NCI-H1092 treated with DMSO at 0.1 percent for 48 hours (cell line): Measurements from ENCODE around the gene SYNM.
"Not testable (repeated sequence)": the region's sequence is repeated elsewhere in the genome, so short reads cannot be mapped to it uniquely, and the experiment has no call there.

Source experiments
- DNase-seq: peaks from one replicate; lab custom pipeline; 2025; lab: John Stamatoyannopoulos, UW

The SYNM gene, protein sequence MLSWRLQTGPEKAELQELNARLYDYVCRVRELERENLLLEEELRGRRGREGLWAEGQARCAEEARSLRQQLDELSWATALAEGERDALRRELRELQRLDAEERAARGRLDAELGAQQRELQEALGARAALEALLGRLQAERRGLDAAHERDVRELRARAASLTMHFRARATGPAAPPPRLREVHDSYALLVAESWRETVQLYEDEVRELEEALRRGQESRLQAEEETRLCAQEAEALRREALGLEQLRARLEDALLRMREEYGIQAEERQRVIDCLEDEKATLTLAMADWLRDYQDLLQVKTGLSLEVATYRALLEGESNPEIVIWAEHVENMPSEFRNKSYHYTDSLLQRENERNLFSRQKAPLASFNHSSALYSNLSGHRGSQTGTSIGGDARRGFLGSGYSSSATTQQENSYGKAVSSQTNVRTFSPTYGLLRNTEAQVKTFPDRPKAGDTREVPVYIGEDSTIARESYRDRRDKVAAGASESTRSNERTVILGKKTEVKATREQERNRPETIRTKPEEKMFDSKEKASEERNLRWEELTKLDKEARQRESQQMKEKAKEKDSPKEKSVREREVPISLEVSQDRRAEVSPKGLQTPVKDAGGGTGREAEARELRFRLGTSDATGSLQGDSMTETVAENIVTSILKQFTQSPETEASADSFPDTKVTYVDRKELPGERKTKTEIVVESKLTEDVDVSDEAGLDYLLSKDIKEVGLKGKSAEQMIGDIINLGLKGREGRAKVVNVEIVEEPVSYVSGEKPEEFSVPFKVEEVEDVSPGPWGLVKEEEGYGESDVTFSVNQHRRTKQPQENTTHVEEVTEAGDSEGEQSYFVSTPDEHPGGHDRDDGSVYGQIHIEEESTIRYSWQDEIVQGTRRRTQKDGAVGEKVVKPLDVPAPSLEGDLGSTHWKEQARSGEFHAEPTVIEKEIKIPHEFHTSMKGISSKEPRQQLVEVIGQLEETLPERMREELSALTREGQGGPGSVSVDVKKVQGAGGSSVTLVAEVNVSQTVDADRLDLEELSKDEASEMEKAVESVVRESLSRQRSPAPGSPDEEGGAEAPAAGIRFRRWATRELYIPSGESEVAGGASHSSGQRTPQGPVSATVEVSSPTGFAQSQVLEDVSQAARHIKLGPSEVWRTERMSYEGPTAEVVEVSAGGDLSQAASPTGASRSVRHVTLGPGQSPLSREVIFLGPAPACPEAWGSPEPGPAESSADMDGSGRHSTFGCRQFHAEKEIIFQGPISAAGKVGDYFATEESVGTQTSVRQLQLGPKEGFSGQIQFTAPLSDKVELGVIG (N-terminal part only)

DNA sequence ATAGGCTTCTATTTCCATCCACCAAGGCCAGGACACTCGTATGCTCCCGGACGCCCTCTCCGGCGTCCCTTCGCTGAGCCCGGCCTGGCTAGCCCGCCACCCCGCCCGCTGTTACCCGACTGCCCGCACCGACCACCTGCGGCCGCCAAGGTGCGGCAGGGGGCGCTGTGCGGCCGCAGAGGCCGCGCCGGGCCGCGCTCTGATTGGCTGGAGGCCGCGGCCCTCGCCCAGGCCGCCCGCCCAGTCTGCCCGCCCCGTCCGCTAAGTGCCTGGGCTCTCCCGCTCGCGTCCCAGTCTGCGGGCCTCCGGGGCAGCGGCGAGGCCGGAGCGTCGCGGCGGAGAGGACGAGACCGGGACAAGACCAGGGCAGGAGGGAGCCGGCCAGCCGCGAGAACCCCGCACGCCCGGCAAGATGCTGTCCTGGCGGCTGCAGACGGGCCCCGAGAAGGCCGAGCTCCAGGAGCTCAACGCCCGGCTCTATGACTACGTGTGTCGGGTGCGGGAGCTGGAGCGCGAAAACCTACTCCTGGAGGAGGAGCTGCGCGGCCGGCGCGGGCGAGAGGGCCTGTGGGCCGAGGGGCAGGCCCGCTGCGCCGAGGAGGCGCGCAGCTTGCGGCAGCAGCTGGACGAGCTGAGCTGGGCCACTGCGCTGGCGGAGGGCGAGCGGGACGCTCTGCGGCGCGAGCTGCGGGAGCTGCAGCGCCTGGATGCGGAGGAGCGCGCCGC is at the start of gene SYNM:
Gene SYNM, plus strand, starts transcription at position 293 of the 726 bp plus-strand sequence. Its CDS starts 120 bp downstream, at position 413.
- DNase-seq, result peak; percentile 67

DNA sequence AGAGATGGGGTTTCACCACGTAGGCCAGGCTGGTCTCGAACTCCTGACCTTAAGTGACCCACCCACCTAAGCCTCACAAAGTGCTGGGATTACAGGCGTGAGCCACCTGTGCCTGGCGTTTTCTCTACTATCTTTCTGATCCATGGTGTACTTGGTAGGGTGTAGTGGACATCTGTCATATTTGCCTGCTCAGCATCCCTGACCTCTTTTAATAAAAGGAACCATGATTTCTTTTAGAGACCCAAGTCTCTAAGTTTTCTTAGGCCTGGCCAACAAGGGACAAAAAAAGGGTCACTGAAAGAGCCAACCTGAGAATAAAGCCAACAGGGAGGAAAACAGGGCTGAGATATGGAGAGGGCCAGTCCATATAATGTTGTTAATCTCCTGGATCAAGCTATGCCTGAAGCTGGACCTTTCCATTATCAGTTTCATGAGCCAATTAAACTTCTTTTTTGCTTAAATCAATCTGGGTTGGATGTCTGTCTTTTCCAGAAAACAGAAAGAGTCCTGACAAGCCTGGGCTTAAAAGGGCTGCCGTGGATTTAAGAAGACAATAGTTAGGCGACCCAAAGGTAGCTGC is 49.2 kb upstream of the SYNM start:
- DNase-seq, result no peak

DNA sequence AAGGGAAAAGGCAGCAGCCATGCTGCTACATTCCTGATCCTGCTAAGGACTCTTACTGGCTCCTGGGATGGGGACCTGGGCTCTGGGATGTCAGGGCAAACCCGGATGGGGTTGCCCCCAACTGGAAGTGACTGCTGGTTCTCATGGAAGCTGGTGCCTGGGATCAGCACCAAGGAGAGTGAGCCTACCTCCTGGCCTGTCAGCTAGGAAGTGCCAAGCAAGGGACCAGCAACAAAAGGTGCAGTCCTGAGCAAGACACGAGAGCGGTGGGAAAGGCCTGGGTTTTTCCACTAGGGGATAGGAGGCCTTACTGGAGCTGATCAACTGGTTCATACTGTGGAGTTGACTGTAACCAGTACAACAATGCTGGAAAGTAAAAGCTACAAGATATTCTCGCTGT is 47.9 kb upstream of the SYNM start:
- DNase-seq, result no peak

DNA sequence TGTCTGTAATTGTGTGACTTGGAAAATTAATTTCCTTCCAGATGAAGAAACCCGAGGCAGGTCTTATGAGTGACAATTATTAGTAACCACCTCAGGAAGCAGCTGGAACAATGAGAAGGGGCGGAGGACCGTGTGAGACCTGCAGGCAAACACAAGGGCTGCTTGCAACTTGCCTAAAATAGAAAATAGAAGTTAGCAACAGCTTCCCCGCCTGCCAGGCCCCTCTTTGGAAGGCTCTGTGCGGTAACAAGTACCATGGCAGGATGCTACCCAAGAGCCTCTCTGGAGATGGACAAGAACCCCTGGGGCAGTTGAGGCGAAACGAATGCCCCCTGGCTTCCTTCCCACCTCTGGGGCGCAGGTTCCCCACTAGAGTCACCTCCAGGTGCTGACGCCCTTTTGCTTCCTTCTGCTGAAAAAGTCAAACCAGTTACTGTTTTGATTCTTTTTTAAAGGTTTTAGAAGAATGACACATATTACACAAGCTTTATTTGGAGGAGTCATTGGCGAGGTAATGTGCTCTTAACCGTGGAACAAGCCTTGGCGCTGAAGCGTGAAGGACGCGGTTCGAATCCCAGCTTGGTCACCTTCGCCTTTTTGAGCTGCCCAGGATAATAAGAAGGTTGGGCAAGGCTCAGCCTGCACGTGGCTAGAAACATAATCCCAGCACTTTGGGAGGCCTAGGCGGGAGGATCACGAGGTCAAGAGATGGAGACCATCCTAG is 47.0 kb upstream of the SYNM start:
- no peak for DNase-seq

DNA sequence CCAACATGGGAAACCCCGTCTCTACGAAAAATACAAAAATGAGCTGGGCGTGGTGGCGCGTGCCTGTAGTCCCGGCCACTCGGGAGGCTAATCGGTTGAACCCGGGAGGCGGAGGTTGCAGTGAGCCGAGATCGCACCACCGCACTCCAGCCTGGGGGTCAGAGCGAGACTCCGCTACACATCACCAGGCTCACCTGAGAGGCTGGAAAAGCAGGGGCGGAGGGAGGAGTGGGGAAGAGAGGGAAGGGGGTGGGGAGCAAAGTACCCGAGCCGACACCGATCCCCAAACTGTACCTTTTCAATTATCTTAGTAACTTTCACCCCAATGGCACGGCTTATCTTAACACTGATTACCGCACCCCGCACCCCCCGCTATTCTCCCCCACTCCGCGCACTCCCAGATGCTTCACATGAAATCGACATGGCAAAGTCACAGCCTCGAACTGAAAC is 46.4 kb upstream of the SYNM start:
- DNase-seq, result no peak

DNA sequence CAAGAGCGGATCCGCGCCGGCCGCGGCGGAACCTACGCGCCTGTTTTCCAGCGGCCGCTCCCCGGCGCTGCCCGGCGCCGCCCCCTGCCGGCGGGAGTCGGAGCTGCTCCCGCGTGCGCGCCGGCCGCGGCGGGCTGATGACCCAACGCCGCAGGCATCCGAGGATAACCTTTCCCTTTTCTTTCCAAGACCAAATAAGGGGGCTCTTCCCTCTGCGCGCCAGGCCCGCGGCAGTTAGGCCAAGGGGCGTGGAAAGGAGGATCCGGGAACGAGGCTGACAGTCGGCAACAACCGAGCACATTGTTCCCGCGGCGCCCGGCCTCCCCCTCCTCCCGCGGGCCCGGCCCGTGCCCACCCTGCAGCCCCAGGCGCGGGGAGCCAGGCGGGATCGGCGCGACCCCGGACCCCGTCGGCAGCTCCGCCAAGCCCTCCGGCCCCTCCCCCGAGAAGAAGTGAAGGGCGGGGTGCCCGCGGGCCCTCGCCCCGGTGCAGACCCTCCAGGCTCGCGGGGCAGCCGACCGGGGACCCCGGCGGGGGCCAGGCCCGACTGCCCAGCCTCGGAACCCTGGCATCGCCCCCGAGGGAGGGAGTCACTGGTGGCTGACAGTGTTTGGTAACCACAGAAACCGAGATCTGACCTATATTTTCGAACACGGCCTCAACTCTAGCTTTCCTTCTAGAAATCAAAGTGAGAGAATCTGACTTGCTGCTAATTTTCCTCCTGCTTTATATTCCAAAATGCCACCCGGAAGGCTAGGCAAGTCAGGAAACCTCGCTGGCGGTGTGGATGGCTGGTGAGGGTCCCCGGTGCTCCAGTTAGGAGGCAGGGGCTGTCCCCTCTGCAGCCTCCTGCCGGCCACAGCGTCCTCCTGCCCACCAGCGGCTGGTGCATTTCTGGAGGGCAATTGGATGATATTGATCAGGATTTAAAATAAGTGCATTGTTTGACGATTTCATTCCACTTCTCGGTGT is 45.6 kb upstream of the SYNM start:
- peak; percentile 25 for DNase-seq

DNA sequence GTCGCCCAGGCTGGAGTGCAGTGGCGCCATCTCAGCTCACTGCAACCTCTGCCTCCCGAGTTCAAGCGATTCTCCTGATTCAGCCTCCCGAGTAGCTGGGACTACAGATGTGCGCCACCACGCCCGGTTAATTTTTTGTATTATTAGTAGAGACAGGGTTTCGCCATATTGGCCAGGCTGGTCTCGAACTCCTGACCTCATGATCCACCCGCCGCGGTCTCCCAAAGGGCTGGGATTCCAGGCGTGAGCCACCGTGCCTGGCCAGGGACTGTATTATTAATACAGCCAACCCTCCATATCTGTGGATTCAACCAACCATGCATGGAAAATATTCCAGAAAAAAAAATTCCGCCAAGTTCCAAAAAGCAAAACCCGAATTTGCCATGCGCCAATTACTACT is 44.7 kb upstream of the SYNM start:
- DNase-seq, result not testable (repeated sequence)

DNA sequence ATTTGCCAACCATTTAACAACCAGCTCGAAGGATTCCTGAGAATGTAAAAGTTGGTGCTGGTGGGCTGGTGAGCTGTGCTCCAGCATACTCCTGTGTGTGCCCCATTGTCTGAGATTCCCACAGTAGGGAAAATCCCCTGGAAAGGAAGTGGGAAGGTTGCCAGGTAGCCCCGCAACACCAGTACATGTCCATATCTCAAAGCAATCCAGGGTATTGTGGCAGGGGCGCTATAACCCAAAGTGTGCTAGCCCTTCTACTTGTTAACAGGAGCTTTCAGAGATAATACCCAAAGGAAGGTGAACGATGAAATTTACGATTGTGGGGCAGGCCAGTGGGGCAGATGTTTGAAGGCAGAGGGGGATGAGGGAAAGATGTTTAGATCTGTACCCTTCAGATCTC is 42.7 kb upstream of the SYNM start:
- no peak for DNase-seq

DNA sequence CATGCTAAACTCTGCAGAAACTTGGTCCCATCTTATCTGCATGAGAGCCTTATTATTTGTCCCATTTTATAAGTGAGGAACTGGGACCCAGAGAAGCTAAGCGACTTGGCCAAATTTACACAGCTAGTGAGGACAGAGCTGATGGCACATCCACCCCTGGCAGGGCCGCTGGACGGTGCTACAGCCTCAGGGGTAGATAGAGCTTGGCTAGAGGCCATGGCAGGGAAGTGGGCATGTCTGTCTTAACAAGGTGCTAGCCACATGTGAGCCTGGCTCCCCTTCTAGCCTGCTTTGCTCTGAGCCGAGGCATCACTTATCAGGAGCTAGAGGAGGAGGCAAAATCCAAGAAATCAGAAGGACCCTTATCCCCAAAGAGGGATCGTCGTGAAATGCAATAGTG is 36.7 kb upstream of the SYNM start:
- DNase-seq, result no peak

DNA sequence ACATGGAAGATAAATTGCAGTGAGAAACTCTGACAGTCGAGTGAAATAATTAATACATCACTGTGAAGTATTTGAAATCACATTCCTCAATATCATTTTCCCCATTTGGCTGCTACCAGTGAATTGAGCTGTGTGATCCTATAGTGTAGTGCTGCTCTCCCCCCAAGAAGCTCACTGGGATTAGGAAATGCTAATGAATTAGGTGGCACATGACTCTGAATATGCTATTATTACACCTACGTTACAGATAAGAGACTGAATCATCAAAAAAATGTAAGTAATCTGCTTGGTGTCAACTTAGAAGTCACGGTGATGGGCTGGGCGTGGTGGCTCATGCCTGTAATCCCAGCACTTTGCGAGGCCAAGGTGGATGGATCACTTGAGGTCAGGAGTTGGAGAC is 34.7 kb upstream of the SYNM start:
- no peak for DNase-seq

DNA sequence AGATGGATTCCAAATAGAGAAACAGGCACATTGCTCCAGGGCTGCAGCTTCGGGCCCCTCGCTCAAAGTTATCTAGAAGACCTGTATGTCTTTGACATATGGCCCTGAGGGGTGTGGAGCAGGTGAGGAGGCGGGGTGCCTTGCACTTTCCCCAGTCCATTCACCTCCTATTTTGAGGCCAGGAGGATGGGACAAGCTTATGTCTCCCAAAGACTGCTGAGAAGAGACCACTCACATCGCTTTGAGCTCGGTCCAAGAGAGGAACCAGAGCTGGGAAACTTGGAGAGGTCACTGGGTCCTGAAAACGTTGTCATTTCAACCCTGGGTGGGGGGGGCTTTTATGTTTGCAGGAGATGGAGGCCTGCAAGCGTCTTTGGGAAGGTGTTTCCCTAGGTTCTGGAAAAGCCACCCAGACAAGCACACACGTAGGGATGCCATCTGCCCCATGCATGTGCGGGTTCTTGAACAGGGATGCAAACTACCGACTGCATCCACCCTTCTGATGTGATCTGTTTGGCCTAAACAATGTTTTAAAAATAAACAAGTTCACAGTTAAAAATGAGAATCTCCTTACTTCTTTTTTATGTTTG is 33.7 kb upstream of the SYNM start:
- no peak for DNase-seq

DNA sequence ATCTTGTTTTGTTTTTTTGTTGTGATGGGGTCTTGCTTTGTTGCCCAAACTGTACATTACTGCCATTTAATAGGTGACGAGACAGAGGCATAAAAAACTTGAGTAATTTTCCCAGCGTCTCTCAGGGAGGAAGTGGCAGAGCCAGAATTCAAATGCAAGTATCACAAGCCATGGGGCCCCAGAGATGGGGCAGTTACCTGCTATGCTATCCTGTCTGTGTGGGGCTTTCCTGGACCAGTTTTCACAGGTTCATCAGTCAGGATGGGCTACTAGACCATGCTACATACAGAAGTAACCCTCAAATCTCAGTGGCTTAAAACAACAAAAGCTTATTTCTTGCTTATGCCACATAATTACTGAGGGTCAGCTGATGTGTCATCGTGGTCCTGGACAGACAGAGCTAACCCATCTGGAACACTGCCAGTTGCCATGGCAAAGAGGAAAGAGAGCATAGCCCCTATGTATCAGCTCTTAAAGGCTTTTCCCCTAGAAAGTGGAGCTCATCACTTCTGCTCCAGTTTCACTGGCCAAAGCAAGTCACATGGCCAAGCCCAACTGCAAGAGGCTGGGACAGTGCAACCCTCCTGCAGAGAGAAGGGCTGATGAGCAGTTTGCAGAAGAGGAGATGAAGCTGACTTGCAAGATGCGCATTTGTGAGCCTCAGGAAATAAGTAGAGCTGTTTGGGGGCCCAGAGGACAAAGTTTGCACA is 31.7 kb upstream of the SYNM start:
- DNase-seq, result no peak

DNA sequence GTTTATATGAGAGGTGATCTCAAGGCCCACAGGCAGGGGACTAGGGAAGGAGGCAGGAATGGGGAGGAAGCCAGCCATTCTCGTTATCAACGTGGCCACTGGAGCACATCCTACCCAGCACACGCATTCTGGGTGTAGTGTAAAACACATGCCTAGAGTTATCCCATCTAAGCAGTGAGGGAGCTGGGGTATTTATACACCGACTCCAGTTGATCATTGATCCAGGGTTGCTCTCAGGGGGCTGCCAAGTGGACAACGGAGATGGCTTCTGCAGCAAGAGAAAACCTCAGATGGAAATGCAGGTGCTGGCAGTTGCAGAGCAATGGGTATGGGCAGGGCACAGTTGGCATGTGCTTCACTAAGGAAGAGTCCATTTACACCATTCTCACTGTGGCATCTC is 30.4 kb upstream of the SYNM start:
- DNase-seq, result no peak

DNA sequence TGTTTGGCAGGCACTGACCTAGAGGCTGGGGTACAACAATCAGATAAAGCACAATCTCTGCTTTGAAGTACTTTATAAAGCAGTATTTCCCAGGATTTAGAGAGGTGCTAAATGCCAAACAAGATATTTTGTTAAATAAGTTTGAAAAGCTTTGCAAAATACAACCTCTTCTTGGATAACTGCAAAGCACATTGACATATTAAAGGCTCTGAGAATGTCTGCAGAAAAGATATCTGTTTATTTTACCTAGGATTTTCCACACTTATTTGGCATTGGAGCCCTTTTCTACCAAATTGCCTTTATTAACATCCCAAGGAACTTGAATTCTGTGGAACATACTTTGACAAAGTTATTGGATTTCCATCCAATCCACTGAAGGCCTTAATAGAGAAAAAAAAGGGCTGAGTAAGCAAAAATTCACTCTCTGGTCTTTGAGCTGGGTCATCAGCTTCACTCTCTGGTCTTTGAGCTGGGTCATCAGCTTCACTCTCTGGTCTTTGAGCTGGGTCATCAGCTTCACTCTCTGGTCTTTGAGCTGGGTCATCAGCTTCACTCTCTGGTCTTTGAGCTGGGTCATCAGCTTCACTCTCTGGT is 29.7 kb upstream of the SYNM start:
- DNase-seq, result not testable (repeated sequence)

DNA sequence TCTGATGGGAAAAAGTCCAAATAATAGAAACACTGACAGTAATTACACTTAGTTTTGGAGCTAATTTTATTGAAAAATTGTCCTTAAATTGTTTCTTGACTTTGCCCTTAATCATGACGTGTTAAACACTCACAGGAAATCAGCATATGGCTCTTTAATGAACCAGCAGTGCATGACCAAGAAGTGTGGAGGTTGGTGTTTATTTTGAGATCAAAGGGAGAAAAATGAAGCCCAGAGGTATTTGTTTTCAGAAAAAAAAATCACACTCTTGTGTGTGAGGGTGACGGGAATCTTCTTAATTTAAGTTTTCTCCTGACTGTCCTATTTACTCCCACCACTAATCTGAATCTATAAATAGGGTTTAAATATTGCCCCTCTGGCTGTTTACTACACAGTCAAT is 28.8 kb upstream of the SYNM start:
- DNase-seq, result no peak

DNA sequence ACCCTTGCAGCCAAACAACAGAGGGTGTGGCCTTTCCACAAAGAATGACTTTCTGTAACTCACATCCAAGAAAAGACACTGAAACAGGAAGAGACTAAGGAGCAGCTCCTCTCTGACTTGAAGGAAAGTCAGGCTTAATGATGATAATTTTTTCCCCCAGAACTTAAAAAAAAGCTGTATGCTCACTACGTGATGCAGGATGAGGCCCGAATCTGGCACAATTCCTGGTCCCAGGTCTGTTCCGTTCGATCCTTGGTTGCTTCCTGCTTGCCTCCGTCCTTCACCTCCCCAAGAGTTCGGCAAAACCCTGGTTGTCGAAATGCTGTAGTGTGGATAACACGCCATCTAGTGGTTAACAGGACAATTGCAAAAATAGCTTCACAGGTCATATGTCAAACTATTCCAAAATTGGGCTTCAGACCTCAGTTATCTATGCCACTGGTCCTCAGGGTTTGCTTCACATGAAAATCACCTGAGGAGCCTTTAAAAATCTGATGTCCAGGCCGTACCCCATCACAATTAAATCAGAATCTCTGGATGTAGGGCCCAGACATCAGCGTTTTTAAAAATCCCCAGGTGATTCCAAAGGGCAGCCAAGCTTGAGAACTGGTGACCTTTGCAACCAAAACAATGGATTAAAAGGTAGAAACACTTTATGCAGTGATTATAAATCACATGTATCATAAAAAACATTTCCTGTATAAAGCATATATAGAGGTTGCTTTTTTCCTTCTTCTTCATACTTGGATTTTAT is 28.1 kb upstream of the SYNM start:
- DNase-seq, result peak; percentile 73

DNA sequence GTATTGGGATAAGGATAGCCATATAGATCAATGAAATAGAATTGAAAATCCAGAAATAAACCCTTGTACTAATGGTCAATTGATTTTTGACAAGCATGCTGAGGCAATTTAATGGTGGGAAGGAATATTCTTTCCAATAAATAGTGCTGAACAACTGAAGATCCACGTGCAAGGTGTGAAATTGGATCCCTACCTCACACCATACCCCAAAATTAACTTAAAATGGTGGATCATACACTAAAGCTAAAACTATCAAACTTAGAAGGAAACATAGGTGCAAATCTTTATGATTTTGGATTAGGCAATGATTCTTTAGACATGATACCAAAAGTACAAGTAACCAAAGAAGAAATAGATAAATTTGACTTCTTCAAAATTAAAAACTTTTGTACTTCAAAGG is 22.1 kb upstream of the SYNM start:
- DNase-seq, result no peak
